ENCODE data around the gene ICE1. TPM values are rescaled to one million over a fixed set of nuclear protein-coding genes. Genes with fewer than 3 reads are reported as not detected.

Gene ICE1
- total RNA-seq, 1 experiment from 2014 or later, result 38.3 TPM

- in situ Hi-C loops (cut with HindIII; ENCODE audit: low pct_unique_long_range_greater_than_20kb, low sequenced_read_pairs), result no loop called here
- peak overlapping the region in 1 of 2 experiments; percentile 23; a peak in 2 of 4 replicates for H3K4me3 ChIP-seq (ENCODE audit: low read depth in 2 of 2, low read length in 2 of 2)
- no peaks in the 10 kb centered on the region for H3K4me1 ChIP-seq (ENCODE audit: control insufficient read depth, insufficient read depth, low read length)
- H3K36me3 ChIP-seq (ENCODE audit: control insufficient read depth, insufficient read depth, low read length), result 0 out of 2 replicates have a peak, but pooled peaks cover 3% of the 10 kb centered on the region
- no peak overlapping the region for H3K27ac ChIP-seq (ENCODE audit: low read length)
- peak; percentile 76 for ATAC-seq
- no TSS peak for BruUV-seq (replicated peaks)
- peaks cover 10% of the 10 kb centered on the region for H3K27me3 ChIP-seq (ENCODE audit: control insufficient read depth, insufficient read depth, low read length)
- POLR2A ChIA-PET, result no interaction called here
- CTCF ChIA-PET, result no interaction called here
- intact Hi-C loops (cut with micrococcal nuclease; ENCODE audit: unreplicated experiment), result loop anchor here (5.0 kb wide), 2 partner anchors 393 to 1083 kb away; no protein-coding TSS in a partner anchor
- TF ChIP-seq REST (IDR thresholded peaks at IDR 0.05; ENCODE audit: insufficient read depth in 1 of 2, low read depth in 2 of 2, low read length in 1 of 2), result no peak
- no peak for TF ChIP-seq CTCF (IDR thresholded peaks at IDR 0.05)
- no peak for DNase-seq (ENCODE audit: low read depth, low spot score)
- no peaks in the 10 kb centered on the region for H3K9me3 ChIP-seq (ENCODE audit: control insufficient read depth, insufficient read depth, low read depth, low read length)
These were observed 72.3 kb downstream of the ICE1 start for GRCh38 chr5:5494489-5495402.

- in situ Hi-C loops (cut with HindIII; ENCODE audit: low pct_unique_long_range_greater_than_20kb, low sequenced_read_pairs), result no loop called here
These were observed 74.8 kb downstream of the ICE1 start for GRCh38 chr5:5497152-5497788.

More at GRCh38 chr5:5497152-5497788, 74.8 kb downstream of the ICE1 start:
- ChIA-PET POLR2A (no interaction called here), CTCF (interaction anchor here (0.6 to 0.8 kb wide), 3 partner anchors 175 to 1080 kb away, joined by 3 to 4 read pairs (median 3); no protein-coding TSS in a partner anchor)
- TF ChIP-seq REST (IDR thresholded peaks at IDR 0.05; ENCODE audit: insufficient read depth in 1 of 2, low read depth in 2 of 2, low read length in 1 of 2) (no peak), CTCF (IDR thresholded peaks at IDR 0.05) (peak; percentile 89)
- Histone ChIP-seq H3K36me3 (ENCODE audit: control insufficient read depth, insufficient read depth, low read length) (no peaks in the 10 kb centered on the region), H3K4me3 (ENCODE audit: low read depth in 2 of 2, low read length in 2 of 2) (no peak overlapping the region), H3K27ac (ENCODE audit: low read length) (no peak overlapping the region), H3K27me3 (ENCODE audit: control insufficient read depth, insufficient read depth, low read length) (peaks cover 10% of the 10 kb centered on the region), H3K4me1 (ENCODE audit: control insufficient read depth, insufficient read depth, low read length) (no peaks in the 10 kb centered on the region), H3K9me3 (ENCODE audit: control insufficient read depth, insufficient read depth, low read depth, low read length) (no peaks in the 10 kb centered on the region)
- peak; percentile 30 for DNase-seq (ENCODE audit: low read depth, low spot score)
- intact Hi-C loops (cut with micrococcal nuclease; ENCODE audit: unreplicated experiment), result loop anchor here (5.0 kb wide), 1 partner anchor 390 kb away; no protein-coding TSS in a partner anchor
- no TSS peak for BruUV-seq (replicated peaks)
- ATAC-seq, result peak; percentile 78
